Activated CD4-positive, alpha-beta T cell treated with anti-CD3 and anti-CD28 coated beads for 1 hour (primary cell): Measurements from ENCODE around the gene ATP11A.
"Not testable (repeated sequence)": the region's sequence is repeated elsewhere in the genome, so short reads cannot be mapped to it uniquely, and the experiment has no call there.

Experiments
- DNase-seq: peaks from one replicate; pipeline ENCODE4 v3.0.0-alpha.2; 2020

ATP11A gene

DNA sequence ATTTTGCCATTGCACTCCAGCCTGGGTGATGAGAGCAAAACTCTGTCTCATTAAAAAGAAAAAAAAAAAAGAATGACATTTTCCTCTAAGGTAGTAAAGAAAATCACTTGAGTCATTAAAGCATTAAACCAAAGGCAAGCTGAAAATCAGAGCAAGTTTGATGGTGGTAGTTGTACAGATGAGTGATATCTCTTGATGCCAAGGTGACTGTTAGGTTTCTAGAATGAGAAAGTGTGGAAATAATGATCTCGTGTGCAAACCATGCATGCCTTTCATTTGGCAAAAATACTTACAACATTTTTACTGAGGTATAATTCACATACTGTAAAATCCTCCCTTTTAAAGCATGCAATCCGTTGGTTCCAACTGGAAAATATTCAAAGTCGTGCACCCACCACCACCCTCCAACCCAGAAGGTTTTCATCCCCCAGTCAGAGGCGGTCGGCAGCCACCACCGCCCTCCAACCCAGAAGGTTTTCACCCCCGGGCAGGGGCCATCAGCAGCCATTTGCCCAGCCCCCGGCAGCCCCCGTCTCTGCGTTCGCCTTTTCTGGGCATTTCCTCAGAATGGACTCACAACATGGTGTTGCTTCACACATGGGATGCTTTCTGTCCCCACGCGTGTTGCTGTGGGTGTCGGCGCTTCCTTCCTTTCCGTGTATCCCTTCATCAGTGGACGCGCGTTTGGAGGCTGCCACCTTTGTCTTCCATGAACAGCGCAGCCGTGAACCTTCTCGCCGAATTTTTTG lies 90.2 kb downstream of the ATP11A start:
- DNase-seq, result no peak

DNA sequence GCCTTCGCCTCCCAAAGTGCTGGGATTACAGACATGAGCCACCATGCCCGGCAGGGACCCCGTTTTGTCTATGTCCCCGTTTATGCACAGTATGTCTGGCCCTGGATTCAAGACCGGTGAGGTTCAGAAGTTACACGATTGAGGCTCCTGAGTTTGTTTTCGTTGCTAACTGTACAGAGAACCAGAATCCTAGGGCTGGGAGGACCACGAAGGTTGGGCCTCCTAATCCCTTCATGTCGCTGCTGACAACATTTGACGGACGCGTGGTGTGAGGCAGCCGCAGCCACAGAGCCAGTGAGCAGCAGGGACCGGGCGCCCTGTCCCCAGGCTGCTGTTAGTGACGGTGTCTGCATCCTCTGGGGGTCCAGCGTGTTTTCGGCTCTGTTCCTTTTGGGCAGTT lies 91.4 kb downstream of the ATP11A start:
- no peak for DNase-seq

DNA sequence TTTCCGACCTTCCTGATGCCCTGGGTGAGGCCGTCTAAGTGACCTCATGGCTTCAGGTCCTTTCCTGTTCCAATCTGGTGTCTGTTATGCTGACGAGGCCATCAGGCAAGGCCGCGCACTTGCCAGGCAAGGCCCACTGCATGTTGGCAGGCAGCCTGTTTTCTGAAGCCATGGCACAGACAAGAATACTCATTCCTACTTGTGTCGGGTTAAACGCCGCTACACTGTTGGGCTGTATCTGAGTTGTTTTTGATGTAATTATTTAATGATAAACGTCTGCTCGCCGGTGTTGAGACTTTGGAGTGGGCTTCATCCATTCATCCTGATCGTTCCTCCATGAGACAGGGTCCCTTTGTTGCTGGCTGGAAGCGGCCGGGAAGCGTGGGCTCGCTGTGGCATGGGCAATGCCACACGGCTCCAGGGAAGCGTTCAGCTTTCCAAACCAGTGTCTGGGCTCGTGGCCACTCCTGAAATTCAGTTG lies 92.1 kb downstream of the ATP11A start:
- DNase-seq, result no peak

DNA sequence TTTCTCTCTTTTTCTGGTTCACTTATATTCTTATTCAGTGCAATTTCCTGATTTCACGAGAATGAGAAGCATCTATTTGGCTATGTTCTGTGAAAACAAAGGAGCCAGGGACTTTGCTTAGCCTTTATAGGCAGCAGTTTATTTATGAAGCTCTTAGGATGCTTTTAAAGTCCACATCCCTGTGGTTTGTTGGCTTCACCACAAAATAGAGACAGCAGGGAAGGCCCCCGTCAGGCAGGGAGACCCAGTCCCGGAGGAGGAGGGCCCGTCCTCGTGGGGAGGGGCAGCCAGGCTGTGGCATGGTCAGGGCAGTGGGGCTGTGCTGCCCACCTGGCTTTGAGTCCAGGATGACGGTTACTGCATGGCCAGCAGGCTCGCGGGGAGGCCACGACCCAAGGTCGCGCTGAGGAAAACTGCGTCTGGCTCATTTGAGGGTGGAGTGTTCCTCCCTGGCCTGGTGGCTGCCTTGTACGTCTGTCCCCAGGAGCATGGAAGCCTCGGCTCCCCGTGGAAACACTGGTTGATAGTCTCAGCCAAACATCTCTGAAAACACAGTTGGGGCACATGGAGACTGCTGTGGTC lies 92.7 kb downstream of the ATP11A start:
- DNase-seq, result no peak

DNA sequence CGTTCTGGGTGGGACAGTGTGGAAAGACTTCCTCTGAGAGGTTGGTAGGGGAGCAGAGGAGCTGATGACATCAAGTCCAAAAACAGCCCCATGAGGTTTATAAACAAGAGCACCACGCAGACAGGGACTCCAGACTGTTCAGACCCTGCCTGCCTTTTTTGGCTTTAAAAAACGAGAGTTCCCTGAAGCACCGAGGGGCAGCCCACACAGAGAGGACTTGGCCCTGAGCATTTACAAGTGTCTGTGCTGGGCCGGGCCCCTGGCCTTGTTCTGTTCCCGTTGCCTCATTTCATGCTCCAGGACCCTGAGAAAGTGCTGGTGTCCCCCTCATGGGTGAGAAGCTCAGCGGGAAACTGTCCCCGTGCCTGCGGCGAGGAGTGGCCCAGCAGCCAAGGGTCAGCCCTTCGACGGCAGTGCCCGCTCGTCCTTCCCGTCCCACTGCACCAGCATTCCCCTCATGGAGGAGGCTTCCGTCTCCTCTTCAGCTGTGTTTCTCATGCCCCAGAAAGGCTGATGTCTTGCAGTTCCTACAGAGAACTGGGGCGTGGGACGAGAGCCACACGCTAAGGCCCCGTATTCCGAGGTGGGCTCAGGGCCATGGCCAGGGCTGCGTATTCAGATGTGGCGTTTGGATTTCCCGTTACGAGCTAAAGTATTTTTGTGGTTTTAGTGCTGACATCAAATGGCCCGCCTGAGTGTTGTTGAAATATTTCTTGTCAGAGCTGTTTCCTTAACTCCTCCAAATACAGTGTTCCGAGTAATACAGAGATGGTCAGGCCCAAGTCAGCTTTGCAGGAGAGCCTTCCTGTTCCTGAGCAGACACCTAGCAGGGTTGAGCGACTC lies 93.5 kb downstream of the ATP11A start:
- DNase-seq, result no peak

DNA sequence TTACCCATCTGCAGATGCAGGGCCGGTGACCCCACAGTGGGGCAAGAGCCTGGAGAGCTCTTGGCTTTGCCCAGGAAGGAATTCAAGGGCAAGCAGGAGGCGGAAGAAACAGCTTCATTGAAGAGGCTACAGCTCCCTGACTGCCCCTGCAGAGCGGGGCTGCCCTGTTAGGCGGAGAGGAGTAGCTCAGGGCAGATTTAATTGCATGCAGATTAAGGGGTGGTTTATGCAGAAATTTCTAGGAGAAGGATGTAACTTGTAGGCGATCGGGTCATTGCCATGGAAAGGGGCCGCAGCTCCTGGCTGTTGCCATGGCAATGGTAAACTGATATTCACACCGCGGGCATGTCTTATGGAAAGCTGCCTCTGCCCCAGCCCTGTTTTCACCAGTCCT lies 94.1 kb downstream of the ATP11A start:
- no peak for DNase-seq

DNA sequence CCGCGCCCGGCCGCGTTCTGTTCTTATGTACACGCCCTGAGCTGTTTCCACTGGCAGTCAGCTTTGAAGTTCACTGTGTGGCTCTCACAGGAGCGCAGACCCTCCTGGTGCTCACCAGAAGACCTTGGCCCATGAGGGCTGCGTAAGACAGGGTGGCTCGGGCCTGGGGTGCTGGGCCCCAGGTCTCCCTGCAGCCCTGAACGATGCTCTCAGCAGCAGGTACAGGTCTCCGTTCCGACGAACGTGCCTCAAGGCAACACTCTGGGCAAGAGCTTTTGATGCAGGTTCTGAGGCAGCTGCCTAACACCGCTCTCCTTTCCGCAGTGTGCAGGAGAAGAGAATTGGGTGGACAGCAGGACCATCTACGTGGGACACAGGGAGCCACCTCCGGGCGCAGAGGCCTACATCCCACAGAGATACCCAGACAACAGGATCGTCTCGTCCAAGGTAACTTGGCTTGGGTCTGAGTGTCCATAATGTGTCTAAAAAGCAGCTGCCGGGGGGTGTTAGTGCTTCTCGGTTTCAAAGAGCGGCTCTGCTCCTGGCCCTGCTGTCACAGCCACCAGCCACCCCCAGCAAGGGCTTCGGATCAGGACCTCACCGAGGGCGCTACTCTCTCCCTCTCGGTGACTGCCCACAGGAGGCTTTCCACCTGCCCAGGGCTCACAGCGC lies 95.1 kb downstream of the ATP11A start:
- no peak for DNase-seq

DNA sequence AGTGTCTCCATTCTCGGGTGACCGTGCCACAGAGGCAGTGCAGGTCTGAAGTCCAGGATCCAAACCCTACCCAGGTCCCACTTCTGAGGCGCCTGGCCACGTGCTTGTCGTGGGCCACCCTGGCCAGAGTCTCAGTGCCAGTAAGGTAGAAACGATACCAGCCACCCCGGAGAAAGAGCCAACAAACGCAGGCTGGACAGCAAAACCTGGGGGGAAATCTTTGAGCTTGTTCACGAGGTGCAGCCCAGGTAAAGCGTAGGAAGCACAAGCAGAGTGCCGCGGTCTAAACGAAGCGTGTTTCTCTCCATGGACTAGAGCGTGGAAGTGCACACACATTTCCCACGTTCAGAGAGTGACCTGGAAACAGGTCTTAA lies 95.6 kb downstream of the ATP11A start:
- no peak for DNase-seq

DNA sequence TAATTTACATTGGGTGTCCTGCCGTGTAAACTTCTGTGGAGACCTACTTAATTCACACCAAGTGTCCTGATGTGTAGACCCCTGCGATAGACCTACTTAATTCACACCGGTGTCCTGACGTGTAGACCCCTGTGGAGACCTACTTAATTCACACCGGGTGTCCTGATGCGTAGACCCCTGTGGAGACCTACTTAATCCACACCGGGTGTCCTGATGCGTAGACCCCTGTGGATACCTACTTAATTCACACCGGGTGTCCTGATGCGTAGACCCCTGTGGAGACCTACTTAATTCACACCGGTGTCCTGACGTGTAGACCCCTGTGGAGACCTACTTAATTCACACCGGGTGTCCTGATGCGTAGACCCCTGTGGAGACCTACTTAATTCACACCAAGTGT lies 97.0 kb downstream of the ATP11A start:
- DNase-seq, result not testable (repeated sequence)

DNA sequence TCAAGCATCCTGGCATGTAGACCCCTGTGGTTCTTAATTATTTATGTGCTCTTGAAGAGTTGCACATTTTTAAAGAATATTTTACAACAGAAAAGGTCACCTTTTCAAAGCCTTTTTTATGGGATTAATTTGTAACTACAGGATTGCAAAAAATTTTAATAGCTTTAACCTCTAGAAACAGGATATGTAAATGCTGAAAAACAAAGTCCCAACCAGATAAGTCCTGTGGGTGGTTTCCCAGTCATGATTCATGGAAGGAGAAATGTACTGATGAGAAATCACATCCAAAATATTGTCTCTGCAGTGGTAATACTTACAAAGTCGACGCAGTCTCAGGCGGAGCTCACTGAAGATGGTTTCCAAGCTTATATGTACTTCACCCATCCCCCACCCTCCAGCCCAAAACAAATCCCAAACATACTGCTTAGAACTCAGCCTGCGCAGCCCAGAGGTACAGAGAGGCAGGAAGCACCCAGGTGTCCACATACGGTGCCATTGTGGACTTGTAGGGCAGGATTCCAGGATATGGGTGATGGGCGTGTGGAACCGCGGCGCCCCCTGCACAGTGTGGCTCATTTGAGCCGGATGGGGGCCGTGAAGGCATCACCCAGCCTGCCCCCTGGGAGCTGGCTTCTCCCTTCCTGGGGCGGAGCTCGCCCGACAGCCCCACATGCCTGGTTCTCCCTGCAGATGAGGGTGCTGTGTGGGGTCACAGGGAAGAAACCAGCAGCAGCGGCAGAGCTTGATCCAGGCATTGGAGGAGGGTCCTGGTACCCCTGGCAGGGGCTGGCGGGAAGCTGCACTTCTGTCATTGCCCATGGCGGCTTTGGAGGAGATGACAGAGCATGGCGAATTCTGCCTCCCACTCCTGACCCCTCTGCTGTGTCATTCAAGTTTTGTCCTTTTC lies 101.2 kb downstream of the ATP11A start:
- DNase-seq, result no peak

DNA sequence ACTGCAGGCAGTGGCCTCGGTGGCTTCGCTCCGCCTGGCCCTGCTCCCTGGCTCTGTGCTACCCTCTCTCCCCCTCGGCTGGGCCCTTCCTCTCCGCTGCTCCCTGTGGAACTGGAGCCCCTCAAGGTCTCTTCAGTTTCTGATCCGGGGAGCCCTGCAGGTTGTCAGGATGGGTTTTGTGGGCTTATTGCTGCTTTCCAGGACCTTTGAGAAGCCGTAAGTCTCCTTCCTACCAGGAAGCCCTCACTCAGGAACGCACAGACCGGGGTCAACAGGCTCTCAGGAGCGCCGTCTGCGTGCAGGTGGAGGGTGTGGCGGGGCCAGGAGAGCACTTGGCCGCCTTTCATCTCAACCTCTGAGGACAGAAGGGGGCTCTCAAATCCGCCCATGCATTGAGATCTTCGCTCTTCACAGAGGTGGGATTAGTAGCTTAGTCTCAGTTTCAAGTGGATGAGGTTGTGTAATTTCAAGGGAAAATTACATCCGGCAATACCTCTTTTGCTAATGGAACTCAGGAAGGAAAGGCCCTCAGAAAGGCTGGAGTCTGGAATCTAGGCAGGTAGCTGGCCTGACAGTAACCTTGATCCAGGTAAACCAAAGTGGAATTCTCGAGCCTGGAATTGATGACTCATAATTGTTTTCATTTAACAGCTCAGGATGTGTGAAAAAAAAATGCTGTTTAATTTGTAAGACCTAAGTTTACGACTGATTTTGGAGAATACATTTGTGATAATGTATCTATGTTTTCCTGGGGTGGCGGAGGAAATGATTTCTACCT lies 102.0 kb downstream of the ATP11A start:
- DNase-seq, result no peak

DNA sequence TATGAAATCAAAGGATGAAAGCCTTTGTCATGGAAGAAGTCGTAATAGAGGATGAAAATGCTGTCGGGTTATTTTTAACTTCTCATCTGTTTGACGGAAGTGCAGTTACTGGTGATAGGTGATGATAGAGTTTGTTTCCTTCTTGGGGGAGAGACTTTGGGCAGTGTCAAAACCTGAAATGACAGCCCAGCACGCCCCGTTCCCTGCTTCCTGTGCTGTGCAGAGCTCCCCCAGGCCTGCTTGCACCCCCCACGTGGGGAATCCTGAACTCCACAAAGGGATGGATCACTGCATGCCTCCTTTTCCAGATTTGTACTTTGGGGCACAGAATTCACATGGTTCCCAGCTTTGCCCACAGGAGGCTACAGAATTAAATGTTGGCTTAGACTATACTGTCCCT lies 102.7 kb downstream of the ATP11A start:
- DNase-seq, result no peak

DNA sequence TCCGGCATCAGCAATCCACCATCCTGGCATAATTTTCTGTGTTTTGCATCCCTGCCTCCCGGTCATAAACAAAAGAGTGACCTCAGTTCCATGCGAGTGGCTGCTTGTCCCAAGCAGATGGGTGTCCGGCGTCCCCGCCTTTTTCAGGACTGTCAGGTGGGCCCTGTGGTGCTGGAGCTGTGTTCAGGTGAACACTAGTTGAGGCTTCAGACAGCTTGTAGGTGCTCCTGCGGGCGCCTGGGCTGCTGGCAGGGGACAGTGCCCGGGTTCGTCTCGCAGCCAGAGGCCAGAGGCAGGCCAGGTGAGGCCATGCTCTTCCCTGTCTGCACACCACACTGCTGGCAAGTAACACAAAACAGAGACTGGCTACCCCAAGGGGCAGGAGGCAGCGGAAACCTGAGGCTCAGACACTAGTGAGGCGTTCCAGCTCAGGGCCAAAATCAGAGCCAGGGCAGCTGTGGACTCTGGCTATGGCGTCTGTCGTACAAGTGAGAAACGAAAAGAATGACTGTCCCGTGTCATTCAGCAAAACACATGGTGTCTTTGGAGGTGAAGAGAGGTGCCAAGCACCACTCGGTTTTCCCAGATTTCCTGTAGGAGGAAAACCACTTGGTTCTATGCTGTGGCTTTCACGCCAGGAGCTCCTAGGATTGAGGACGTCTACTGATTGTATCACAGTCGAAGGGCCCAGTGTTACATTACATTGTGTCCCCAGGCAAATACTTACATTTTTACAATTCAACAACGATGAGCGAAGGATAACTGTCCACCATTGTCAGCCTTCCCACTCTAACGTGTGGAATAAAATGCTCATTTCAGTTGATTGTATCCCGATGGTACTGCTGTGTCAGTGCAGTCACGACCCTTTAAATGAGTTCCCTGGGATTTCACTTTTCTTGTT lies 104.0 kb downstream of the ATP11A start:
- no peak for DNase-seq

DNA sequence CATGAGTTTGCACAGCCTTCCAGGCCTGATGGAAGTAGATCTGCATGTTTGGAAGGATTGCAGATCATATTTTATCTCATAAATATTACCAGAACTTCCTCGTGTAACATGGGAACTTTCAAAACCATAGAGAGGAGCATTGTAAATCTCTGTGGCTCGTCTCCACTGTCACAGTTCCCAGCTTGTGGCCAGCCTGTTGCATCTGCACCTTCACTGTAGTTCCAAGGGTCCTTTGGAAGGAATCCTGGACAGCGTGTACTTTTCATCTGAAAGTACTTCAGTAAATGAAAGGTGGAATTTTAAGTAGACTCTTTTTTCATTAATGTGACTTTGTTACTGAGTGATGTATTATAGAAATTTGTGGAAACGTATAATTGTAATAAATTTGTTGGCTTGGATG lies 105.4 kb downstream of the ATP11A start:
- DNase-seq, result no peak

DNA sequence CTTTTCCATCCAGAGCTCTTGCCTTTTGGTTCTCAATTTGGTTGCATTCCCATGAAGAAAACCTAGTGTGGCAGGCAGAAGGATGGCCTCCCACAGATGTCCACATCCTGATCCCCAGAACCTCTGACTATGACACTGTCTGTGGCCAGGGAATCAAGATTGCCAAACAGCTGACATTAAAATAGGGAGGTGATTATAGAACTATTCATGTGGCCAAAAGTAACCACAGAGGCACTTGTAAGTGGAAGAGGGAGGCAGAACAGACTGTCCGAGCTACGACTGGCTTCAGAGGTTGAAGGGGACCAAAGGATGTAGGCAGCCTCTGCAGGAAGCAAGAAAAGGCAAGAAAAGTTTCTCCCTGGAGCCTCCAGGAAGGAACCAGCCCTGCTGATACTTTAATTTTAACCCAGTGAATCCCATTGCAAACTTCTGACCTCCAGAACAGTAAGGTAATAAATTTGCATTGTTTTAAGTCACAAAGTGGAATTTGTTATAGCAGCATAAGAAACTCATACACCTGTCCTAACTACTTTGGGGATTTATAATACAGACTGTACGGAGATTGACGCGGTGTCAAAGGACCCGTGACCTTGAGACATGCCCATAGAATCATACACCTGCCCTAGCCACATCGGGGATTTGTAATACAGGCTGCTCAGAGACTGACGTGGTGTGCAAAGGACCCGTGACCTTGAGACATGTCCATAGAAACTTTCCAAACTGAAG lies 106.5 kb downstream of the ATP11A start:
- DNase-seq, result no peak

DNA sequence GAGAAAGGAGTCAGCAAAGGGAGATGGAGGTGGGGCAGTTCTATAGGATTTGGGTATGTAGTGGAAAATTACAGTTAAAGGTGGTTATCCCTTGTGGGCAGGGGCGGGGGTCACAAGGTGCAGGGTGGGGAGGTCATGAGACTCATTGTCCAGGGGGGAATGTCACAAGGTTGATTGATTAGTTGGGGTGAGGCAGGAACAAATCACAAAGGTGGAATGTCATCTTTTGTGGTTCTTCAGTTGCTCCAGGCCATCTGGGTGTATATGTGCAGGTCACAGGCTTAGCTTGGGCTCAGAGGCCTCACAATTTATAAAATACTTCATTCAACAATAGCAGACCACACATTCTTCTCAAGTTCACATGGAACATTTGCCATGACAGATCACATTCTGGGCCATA lies 109.6 kb downstream of the ATP11A start:
- DNase-seq, result no peak

DNA sequence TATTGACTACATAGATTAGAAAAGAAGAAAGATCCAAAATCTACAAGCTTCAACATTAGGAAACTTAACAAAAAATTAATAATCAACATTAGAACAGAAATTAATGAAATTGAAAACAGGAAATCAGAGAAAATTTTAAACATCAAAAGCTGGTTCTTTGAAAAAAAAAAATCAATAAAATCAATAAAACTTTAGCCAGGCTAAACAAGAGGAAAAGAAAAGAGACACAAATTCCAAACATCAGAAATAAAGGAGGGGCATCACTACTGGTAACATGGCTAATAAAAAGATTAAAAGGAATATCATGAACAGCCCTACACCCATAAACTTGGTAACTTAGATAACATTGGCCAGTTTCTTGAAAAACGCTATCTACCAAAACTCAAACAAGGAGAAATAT lies 110.2 kb downstream of the ATP11A start:
- no peak for DNase-seq

DNA sequence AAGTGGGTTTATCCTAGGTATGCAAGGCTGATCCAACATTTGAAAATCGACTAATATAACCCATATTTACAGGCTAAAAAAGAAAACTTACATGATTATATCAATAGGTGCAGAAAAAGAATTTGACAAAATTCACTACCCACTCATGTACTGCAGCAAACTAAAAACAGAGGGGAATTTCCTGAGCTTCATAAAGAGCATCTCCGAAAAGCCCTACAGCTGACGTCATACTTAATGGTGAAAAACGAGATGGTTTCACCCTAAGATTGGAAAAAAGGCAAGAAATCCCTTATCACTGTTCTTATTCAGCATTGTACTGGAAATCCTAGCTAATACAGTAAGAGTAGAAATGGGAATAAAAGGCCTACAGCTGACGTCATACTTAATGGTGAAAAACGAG lies 111.0 kb downstream of the ATP11A start:
- DNase-seq, result not testable (repeated sequence)

DNA sequence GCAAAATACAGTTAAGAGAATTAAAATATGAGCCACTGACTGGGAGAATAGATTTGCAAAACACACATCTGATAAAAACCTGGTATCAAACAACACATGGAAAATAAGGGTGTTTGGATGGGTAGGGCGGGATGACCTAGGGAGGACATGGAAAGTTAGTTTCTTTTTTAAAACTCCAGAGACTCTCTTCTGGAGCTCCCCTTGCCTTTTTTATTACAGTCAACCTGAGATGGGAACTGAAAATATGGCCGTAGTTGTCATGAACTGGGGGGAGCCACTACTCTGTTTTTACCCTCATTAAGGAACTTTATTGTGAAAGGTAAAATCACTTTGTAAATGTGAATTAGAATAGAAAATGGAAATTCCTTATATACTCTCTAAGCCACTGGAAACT lies 113.0 kb downstream of the ATP11A start:
- no peak for DNase-seq

DNA sequence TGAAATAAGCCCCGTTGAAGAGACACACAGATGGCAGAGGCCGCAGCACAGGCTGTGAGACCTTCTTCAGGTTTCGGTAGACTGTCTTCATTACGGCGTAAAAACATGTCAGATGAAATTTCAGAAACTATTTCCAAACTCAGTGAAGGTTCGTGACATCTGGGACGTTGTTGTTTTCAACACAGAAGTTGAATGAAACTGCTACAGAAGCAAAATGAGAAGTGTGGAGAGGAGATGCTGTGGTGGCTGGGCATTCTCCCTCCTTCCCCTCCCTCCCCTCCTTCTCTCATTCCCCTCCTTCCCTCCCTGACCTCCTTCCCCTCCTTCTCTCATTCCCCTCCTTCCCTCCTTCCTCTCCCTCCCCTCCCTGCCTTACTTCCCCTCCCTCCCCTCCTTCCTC lies 113.6 kb downstream of the ATP11A start:
- no peak for DNase-seq
